Measurements from ENCODE around the gene INMT. TPM values are rescaled to one million over a fixed set of nuclear protein-coding genes. Genes with fewer than 3 reads are reported as not detected.

INMT gene
- total and polyA plus RNA-seq, 2 experiments from 2014 or later = 0.79 to 1.1 TPM

DNA sequence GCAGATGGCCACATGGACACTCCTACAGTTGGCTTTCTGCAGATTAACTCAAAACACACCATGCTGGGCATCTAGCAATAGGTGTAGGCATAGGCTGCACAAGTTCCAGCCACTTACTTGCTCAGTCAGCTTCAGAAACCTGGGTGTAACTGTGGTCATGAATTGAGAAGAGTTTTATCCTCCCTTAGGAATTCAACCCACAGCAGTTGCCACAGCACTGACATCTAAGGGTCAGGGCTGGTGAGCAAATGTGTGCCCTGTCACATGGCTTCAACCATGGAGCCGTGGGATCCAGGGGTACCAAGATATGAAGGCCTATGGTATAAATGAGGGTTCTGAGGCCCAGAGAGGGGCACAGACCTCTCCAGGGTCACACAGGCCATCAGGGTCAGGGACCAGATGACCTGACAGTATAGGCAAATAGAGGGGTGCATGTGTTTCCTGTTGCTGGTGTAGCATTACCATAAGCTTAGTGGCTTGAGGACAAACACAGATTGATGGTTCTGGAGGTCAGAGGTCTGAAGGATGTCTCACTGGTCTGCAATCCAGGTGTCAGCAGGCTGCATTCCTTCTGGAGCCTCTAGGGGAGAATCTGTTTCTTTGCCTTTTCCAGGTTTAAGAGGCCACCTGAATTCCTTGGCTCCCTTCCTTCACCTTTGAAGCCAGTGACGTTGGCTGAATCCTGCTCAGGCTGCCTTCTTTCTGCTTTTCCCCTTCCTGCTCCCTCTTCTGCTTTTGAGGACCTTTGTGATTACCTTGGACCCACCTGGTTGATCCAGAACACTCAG lies 43.4 kb downstream of the INMT start:
- Mint-ChIP-seq H3K4me3 (no peak overlapping the region), H3K27me3 (ENCODE audit: insufficient read depth, low read depth, poor library complexity) (peaks cover 2% of the 10 kb centered on the region), H3K27ac (no peak overlapping the region), H3K9me3 (no peaks in the 10 kb centered on the region), H3K4me1 (peaks cover 21% of the 10 kb centered on the region), H3K36me3 (ENCODE audit: low read depth) (no peaks in the 10 kb centered on the region)
- DNase-seq (ENCODE audit: low spot score) (peak; percentile 42), ATAC-seq (peak; percentile 40)
- Histone ChIP-seq H3K9me2 (ENCODE audit: insufficient read depth) (no peaks in the 10 kb centered on the region), H3K79me2 (replicated peaks; ENCODE audit: insufficient read depth) (no peaks in the 10 kb centered on the region), H3K4me3 (no peak overlapping the region), H3F3A (replicated peaks; ENCODE audit: low read depth) (no peaks in the 10 kb centered on the region), H3K27ac (ENCODE audit: low read depth) (no peak overlapping the region), H2AFZ (no peak overlapping the region), H3K4me1 (ENCODE audit: insufficient read depth) (no peaks in the 10 kb centered on the region), H4K20me1 (replicated peaks; ENCODE audit: insufficient read depth) (no peaks in the 10 kb centered on the region), H3K36me3 (ENCODE audit: insufficient read depth) (no peaks in the 10 kb centered on the region), H3K4me2 (no peak overlapping the region), H3K27me3 (ENCODE audit: insufficient read depth) (no peaks in the 10 kb centered on the region)
- TF ChIP-seq, protein P1, sequence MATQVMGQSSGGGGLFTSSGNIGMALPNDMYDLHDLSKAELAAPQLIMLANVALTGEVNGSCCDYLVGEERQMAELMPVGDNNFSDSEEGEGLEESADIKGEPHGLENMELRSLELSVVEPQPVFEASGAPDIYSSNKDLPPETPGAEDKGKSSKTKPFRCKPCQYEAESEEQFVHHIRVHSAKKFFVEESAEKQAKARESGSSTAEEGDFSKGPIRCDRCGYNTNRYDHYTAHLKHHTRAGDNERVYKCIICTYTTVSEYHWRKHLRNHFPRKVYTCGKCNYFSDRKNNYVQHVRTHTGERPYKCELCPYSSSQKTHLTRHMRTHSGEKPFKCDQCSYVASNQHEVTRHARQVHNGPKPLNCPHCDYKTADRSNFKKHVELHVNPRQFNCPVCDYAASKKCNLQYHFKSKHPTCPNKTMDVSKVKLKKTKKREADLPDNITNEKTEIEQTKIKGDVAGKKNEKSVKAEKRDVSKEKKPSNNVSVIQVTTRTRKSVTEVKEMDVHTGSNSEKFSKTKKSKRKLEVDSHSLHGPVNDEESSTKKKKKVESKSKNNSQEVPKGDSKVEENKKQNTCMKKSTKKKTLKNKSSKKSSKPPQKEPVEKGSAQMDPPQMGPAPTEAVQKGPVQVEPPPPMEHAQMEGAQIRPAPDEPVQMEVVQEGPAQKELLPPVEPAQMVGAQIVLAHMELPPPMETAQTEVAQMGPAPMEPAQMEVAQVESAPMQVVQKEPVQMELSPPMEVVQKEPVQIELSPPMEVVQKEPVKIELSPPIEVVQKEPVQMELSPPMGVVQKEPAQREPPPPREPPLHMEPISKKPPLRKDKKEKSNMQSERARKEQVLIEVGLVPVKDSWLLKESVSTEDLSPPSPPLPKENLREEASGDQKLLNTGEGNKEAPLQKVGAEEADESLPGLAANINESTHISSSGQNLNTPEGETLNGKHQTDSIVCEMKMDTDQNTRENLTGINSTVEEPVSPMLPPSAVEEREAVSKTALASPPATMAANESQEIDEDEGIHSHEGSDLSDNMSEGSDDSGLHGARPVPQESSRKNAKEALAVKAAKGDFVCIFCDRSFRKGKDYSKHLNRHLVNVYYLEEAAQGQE (IDR thresholded peaks at IDR 0.05; ENCODE audit: unreplicated experiment) = no peak
- TF ChIP-seq POLR2AphosphoS5 (IDR thresholded peaks at IDR 0.05; ENCODE audit: low read depth) = no peak
- no peak for TF ChIP-seq NANOG (IDR thresholded peaks at IDR 0.05; ENCODE audit: borderline replicate concordance)
- TF ChIP-seq EZH2phosphoT487 (IDR thresholded peaks at IDR 0.05; ENCODE audit: unreplicated experiment) = no peak
- no peak for TF ChIP-seq STAT1 (IDR thresholded peaks at IDR 0.05; ENCODE audit: unreplicated experiment)
- no peak for TF ChIP-seq EZH2 (IDR thresholded peaks at IDR 0.05; ENCODE audit: low read depth, unreplicated experiment)
- TF ChIP-seq ETS1 (IDR thresholded peaks at IDR 0.05) = no peak
- TF ChIP-seq ZNF331 (CRISPR knock-in tag; IDR thresholded peaks at IDR 0.05; ENCODE audit: low read depth) = no peak

DNA sequence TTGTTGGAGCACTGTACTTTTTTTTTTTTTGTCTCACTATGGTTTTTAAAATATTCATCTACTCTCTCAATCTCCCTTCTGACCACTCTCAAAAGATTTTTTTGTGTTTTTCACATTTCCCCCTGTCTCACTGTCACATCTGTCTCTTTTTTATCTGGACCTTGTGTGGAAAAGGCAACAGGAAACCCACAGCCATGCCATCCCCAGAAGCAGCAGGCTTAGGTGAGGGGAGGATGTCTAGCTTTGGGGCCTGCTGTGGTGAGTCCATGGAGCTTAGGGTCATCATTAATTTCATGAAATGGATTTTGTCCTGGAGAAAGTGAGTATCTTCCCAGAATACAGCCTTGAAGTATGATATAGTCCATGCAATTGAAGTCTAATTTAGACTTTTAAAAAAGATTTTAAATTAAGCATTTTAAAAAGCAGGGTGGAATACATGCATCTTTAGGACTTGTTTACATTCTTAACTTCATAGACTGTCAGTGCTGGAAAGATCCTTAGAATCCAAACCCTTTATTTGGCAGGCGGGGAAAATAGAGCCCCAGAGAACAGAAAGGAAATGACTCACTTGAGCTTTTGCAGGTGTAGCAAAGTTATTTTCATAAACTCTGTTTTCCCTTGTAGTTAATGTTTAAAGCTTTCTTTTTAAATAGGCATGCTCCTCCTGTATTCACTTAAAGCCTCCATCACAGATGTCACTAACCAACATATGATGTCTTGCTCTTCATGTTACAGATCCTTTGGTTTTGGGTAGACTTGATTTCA lies 44.4 kb downstream of the INMT start:
- H3K4me1 Mint-ChIP-seq = peaks cover 13% of the 10 kb centered on the region
- Histone ChIP-seq H3K4me3 (no peak overlapping the region), H4K20me1 (replicated peaks; ENCODE audit: insufficient read depth) (no peaks in the 10 kb centered on the region), H3K36me3 (ENCODE audit: insufficient read depth) (no peaks in the 10 kb centered on the region), H3K4me1 (ENCODE audit: insufficient read depth) (no peaks in the 10 kb centered on the region), H2AFZ (no peak overlapping the region), H3K27me3 (ENCODE audit: insufficient read depth) (no peaks in the 10 kb centered on the region), H3F3A (replicated peaks; ENCODE audit: low read depth) (no peaks in the 10 kb centered on the region), H3K4me2 (no peak overlapping the region), H3K27ac (ENCODE audit: low read depth) (no peak overlapping the region), H3K79me2 (replicated peaks; ENCODE audit: insufficient read depth) (no peaks in the 10 kb centered on the region), H3K9me2 (ENCODE audit: insufficient read depth) (no peaks in the 10 kb centered on the region)
- no peak overlapping the region for H3K27ac Mint-ChIP-seq
- no peak overlapping the region for H3K4me3 Mint-ChIP-seq
- H3K36me3 Mint-ChIP-seq (ENCODE audit: low read depth) = no peaks in the 10 kb centered on the region
- no peaks in the 10 kb centered on the region for H3K9me3 Mint-ChIP-seq
- ATAC-seq = no peak
- no peak for DNase-seq (ENCODE audit: low spot score)
- H3K27me3 Mint-ChIP-seq (ENCODE audit: insufficient read depth, low read depth, poor library complexity) = peaks cover 4% of the 10 kb centered on the region
- TF ChIP-seq CREB1 (CRISPR knock-in tag; IDR thresholded peaks at IDR 0.05; ENCODE audit: low read depth) = no peak
- TF ChIP-seq, protein P1 (IDR thresholded peaks at IDR 0.05; ENCODE audit: unreplicated experiment) = no peak
- no peak for TF ChIP-seq POLR2AphosphoS5 (IDR thresholded peaks at IDR 0.05; ENCODE audit: low read depth)
- TF ChIP-seq, protein P2, sequence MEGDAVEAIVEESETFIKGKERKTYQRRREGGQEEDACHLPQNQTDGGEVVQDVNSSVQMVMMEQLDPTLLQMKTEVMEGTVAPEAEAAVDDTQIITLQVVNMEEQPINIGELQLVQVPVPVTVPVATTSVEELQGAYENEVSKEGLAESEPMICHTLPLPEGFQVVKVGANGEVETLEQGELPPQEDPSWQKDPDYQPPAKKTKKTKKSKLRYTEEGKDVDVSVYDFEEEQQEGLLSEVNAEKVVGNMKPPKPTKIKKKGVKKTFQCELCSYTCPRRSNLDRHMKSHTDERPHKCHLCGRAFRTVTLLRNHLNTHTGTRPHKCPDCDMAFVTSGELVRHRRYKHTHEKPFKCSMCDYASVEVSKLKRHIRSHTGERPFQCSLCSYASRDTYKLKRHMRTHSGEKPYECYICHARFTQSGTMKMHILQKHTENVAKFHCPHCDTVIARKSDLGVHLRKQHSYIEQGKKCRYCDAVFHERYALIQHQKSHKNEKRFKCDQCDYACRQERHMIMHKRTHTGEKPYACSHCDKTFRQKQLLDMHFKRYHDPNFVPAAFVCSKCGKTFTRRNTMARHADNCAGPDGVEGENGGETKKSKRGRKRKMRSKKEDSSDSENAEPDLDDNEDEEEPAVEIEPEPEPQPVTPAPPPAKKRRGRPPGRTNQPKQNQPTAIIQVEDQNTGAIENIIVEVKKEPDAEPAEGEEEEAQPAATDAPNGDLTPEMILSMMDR (conservative IDR thresholded peaks at IDR 0.05; ENCODE audit: low read depth in 2 of 2) = no peak
- no peak for TF ChIP-seq NANOG (IDR thresholded peaks at IDR 0.05; ENCODE audit: borderline replicate concordance)
- no peak for TF ChIP-seq ZNF114 (CRISPR knock-in tag; IDR thresholded peaks at IDR 0.05)
- no peak for TF ChIP-seq EZH2phosphoT487 (IDR thresholded peaks at IDR 0.05; ENCODE audit: unreplicated experiment)
- no peak for TF ChIP-seq JUNB (IDR thresholded peaks at IDR 0.05; ENCODE audit: unreplicated experiment)

All from GM23338 (cell line).